GM10266 (cell line): ENCODE measurements around the gene EEF1A2.

Experiments used
- DNase-seq: peaks from one replicate; pipeline ENCODE4 v3.0.0; 2012; ENCODE audit errors: extremely low spot score
- TF ChIP-seq, protein P1 (sequence below): IDR thresholded peaks from 2 replicates; pipeline ENCODE4 v1.5.1; 2012; ENCODE audit warnings: mild to moderate bottlenecking, low read depth; ENCODE audit not compliant: control insufficient read depth, insufficient read depth; ENCODE audit errors: missing control alignments

EEF1A2 gene

DNA sequence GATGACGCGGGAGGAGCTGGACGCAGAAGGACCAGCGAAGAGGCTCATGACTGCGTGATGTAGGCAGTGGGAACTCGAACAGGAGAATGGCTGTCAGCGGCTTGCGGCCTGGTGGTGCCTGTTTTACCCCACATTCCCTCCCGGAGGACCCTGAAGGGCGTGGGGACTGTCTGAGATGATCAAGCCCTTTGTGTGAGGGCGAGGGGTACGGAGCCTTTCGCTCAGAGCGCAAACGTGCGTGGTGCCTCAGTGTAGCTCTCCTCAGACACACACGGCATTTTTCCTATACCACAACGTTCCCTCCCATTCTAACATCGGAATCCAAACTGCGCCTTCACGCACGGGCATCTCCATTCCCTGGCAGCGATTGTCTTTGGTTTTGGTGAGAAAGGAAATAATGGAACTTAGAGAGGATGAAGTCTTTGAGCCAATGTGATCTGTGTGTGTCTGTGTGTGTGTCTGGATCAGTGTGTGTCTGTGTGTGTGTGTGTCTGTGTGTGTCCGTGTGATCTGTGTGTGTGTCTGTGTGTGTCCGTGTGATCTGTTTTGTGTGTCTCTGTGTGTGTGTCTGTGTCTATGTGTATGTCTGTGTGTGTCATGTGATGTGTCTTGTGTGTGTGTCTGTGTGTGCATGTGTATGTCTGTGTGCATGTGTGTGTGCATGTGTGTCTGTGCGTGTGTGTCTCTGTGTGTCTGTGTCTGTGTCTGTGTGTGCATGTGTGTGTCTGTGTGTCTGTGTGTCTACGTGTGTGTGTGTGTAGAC, 33.0 kb upstream of the EEF1A2 start:
- TF ChIP-seq, protein P1, sequence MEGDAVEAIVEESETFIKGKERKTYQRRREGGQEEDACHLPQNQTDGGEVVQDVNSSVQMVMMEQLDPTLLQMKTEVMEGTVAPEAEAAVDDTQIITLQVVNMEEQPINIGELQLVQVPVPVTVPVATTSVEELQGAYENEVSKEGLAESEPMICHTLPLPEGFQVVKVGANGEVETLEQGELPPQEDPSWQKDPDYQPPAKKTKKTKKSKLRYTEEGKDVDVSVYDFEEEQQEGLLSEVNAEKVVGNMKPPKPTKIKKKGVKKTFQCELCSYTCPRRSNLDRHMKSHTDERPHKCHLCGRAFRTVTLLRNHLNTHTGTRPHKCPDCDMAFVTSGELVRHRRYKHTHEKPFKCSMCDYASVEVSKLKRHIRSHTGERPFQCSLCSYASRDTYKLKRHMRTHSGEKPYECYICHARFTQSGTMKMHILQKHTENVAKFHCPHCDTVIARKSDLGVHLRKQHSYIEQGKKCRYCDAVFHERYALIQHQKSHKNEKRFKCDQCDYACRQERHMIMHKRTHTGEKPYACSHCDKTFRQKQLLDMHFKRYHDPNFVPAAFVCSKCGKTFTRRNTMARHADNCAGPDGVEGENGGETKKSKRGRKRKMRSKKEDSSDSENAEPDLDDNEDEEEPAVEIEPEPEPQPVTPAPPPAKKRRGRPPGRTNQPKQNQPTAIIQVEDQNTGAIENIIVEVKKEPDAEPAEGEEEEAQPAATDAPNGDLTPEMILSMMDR, result no peak
- no peak for DNase-seq

DNA sequence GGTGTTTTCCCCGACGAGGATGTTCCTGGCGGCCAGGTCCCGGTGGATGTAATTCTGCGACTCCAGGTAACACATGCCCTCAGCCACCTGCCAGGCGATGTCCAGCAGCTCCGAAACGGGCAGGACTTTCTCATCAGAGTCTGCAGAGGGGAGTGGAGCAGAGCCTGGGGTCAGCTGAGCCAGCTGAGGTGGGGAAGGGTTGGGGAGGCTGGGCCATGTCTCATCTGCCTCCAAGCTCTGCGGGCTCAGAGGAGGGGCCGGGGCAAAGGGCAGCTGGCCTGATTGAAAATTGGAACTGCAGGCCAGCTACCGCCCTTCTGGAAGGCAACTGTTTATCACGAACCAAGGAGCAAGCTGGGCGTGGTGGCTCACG, 31.9 kb upstream of the EEF1A2 start:
- DNase-seq, result no peak
- TF ChIP-seq, protein P1, result no peak

DNA sequence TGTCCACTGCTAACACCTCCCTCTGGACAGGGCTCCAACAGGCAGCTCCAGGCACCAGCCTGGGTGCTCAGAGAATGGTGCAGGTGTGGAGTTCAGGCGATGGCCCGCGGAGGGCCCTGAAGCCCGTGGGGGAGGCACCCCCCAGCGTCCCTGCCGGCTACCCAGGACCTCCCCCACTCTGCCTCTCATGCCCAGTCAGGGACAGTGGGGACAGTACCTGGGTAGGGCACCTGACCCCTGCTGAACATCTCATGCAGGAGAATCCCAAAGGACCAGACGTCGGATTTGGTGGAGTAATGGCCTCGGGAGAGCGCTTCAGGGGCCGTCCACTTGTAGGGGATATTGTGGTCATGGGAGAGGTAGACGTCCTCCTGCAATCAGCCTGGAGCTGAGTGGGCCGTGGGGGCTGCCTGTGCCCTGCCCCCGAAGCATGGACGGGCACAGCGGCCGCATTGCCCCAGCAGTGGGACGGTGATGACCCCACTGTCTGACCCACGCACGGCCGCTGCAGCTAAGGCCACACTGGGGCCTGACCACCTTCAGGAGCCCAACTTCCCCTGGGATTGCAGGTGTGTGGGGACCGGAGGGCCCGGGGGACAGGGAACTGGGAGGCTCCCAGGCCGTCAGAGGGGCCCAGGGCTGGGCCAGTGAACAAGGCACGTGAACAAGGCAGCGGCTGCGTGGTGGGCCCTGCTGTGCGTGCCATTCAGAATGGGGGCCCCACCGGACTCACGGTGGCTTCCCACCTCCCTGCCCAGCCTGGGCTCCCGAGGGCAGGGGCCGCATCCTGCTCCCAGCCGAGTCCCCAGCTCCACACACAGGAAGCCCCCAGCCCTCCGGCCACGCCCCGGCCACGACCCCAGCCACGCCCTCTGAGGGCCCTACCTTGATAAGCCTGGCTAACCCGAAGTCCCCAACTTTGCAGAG, 31.2 kb upstream of the EEF1A2 start:
- TF ChIP-seq, protein P1, result no peak
- no peak for DNase-seq

DNA sequence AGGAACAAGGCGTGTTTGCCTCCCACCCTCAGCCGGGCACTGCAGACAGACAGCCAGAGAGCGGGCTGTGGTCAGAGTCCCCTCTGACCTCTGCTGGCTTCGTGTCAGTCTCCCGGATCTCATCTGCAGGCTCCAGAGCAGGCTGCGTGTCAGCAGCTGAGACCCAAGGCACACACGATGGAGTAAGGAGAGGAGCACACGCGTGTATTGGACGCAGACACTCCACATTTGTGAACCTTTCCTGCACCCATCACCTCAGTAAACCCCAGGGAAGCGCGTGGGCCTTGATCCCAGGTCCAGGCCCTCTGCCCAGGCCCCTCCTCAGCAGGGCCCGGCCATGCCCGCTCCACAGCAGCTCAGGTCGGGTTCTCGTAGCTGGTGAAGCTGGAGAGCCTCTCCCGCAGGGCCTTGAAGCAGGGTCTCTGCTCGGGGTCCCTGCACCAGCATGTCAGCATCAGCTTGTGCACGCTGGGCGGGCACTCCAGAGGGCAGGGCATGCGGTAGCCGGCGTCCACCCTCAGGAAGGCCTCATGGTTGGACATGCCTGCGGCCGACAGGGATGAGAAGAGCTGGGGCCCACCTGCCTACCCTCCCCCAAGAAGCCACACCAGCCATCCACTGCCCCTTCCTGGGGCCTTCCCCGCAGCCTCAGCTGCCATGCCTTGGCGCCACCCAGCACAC, 30.4 kb upstream of the EEF1A2 start:
- no peak for DNase-seq
- TF ChIP-seq, protein P1, result no peak

DNA sequence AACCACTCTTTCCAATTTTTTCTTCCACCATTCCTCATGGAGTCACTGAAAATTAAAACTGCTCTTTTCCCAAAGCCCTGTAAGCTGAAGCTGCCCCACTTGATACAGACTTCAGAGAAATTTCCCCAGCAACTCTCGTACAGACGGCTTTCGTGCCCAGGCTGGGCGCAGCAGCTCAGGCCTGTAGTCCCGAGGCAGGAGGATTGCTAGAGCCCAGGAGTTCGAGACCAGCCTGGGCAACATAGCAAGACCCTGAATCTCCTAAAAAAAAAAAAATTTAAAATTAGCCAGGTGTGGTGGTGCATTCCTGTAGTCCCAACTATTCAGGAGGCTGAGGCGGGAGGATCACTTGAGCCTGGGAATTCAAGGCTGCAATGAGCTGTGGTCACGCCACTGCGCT, 28.3 kb upstream of the EEF1A2 start:
- DNase-seq, result no peak
- TF ChIP-seq, protein P1, result no peak

DNA sequence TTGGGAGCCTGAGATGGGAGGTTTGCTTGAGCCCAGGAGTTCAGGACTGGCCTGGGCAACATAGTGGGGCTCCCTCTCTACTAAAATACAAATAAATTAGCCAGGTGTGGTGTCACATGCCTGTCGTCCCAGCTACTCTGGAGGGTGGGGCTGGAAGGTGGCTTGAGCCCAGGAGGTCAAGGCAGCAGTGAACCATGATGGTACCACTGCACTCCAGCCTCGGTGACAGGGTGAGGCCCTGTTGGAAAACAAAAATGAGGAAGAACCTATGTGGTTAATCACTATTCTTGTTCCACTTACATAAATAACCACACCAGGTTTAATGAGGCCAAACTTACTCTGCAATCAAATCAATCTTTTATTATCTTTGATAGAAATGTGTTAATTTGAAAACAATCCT, 27.1 kb upstream of the EEF1A2 start:
- TF ChIP-seq, protein P1, result no peak
- no peak for DNase-seq
